Cardiac fibroblast (primary cell): ENCODE data around the gene TXNL4A.

Source experiments
- DNase-seq, 2 donors: peaks; one replicate each; pipeline versions ENCODE4 v3.0.0 to v3.0.0-alpha.2; 2010; ENCODE audit warnings: low read depth in 2 of 2
- H3K4me3 ChIP-seq, 2 donors: replicated peaks in 1 of 2; 1 replicate in 1 of 2; 2 replicates in 1 of 2; pipeline ENCODE4 v1.5.1; 2011; ENCODE audit warnings: low read depth in 2 of 2, low read length in 2 of 2, mild to moderate bottlenecking in 2 of 2, moderate library complexity in 1 of 2
- CTCF ChIP-seq: IDR thresholded peaks from one replicate; pipeline ENCODE4 v1.5.1; 2011; ENCODE audit warnings: low read depth, mild to moderate bottlenecking, low read length, inconsistent platforms

TXNL4A gene

DNA sequence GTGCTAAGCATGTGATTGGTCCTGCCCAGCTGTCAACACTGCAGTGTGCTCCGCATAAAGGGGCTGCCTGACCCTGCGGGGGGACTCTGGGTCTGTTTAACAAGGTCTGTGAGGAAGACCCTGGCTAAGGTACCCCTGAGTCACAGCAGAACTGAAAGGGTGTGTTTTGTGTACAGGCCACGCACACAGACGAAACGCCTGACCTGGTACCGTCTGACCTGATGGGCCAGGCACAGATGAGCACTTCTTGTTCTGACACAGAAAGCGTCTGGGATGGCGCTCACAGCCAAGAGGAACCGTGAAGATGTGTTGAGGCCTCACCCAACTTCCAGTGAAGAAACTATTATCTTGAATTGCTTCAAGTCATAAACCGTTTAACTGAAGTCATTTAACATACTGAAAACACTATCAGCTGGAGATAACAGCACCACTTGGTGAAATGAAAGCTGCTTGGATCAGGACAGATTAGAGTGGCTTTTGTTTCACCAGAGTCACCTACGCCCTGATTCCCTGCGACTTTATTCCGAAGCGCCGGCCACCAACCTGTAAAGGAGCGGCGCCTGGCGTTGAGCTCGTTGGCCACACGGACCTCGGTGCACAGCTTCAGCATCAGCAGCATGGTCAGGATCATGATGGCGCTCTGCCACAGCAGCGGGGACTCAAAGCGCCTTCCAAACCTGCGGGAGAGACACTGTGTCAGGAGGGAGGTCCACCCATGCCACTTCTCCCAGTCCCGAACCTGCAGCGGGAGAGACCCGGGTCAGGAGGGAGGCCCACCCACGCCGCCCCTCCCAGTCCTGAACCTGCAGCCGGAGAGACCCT, 45.4 kb downstream of the TXNL4A start:
- TF ChIP-seq CTCF = no peak
- no peak overlapping the region for H3K4me3 ChIP-seq
- DNase-seq = no peak

DNA sequence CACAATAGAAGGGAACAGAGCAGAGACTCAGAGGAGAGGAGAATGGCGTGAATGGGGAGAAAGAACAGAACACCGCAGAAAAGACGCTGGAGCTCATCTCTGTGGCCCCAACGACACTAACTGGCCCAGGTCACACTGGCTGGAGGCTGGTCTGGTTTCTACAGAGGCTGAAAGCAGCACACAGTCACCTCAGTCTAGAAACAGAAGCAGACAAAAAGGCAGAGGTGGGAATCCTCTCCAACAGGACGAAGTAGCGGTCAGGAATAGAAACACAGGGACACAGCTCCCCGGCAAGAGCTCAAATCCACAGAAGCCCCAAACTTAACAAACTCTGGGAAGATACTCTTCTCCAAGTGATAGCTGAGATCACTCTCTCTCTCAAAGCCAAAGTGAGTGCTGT, 46.2 kb downstream of the TXNL4A start:
- TF ChIP-seq CTCF = no peak
- no peak overlapping the region for H3K4me3 ChIP-seq
- DNase-seq = no peak

GRCh38 chr18:79941473-79942119, 46.8 kb downstream of the TXNL4A start:
- TF ChIP-seq CTCF = no peak
- H3K4me3 ChIP-seq = no peak overlapping the region
- no peak for DNase-seq

DNA sequence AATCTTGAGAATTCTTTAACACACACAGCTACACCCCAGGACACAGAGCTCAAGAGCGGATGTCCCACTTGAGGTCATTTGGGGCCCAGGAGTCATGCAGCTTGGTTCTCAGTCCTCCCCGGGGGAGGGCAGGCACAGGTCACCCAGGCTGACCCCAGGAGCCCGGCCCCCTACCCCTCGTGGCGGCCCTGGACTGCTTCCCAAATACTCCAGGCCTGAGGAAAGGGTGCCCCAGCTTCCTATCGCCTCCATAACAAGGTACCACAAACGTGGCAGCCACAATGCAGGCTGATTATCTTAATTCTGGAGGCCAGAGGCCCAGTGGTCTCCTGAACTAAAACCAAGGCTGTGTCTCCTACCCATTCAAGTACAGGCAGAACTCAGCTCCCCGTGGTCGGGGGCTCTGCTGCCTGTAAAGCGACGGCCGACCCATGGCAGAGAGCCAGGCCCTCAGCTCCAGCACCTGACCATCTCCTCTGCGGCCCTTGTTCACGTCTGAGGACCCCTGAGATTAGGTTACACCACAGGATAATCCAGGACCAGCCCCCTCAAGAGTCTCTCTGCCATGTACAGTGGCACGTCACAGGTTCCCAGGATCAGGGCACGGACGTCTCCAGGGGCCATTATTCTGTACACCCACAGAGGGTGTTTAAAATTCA, 47.4 kb downstream of the TXNL4A start:
- TF ChIP-seq CTCF = no peak

DNA sequence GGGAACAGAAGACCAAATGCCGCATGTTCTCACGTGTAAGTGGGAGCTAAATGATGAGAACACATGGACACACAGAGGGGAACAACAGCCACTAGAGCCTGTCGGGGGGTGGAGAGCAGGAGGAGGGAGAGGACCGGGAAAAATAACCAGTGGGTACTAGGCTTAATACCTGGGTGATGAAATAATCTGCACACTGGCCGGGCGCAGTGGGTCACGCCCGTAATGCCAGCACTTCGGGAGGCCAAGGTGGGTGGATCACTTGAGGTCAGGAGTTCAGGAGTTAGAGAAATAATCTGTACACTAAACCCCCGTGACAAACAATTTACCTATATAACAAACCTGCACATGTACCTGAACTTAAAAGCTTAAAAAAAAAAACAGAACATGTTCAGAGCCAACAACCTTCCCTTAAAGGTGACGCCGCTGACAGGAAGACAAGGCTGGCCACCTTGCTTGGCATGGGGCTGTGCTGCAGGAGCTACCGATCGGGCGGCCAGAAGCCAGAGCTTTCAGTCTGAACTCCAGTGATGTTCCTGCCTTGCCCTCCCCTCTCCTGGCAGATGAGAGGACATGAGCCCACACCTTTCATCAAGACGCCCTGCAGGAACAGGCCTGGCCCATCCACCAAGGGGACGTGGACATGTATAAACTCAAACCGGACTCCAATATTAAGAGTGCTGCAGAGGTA, 48.1 kb downstream of the TXNL4A start:
- no peak for DNase-seq
- no peak for TF ChIP-seq CTCF
- H3K4me3 ChIP-seq = no peak overlapping the region

More for the DNA sequence above, 47.4 kb downstream of the TXNL4A start:
- no peak overlapping the region for H3K4me3 ChIP-seq
- DNase-seq = no peak

- DNase-seq = no peak
- H3K4me3 ChIP-seq = no peak overlapping the region
- TF ChIP-seq CTCF = no peak
Observed at GRCh38 chr18:79939096-79939495, 49.3 kb downstream of the TXNL4A start.
